RPMI7951 (cell line): ENCODE data around the gene LCE3C. TPM values are rescaled to one million over a fixed set of nuclear protein-coding genes. Genes with fewer than 3 reads are reported as not detected.
"Not testable (repeated sequence)": the region's sequence is repeated elsewhere in the genome, so short reads cannot be mapped to it uniquely, and the experiment has no call there.

ENCODE experiments used
- DNase-seq: peaks from one replicate; pipeline ENCODE4 v3.0.0-alpha.2; 2012; ENCODE audit warnings: low read depth
- total RNA-seq: library from RNA; depleted of rRNA; stranded (reverse); fragments of >200 nt; shearing (Covaris generic); gene quantifications from 2 replicates; pipeline ENCODE4 v1.2.3, GENCODE V29; 2014; rRNA removed

LCE3C gene, protein sequence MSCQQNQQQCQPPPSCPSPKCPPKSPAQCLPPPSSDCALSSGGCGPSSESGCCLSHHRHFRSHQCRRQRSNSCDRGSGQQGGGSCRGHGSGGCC
- not detected in 2 replicates for total RNA-seq

DNA sequence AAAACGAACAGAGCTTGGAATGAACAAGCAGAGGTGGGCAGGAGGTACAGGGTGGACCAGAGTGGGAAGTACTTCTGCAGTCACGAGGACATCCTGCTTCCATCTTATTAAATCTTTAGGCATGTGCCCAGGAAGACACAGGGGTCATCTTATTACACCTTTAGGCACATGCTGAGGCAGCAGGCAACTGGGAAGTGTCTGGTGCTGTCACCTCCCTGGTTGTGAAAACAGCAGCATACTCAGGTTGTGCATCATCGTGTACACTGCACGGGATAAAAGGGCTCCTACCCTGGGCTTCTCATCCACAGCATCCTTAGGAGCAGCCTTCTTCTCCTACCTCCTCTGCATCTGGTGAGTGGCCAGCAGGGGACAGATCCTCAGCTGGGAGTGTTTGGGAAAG lies at the start of gene LCE3C:
Gene LCE3C, plus strand, starts transcription at position 301 of the 400 bp plus-strand sequence. CDS start 498 bp downstream, outside the sequence.
- no peak for DNase-seq

DNA sequence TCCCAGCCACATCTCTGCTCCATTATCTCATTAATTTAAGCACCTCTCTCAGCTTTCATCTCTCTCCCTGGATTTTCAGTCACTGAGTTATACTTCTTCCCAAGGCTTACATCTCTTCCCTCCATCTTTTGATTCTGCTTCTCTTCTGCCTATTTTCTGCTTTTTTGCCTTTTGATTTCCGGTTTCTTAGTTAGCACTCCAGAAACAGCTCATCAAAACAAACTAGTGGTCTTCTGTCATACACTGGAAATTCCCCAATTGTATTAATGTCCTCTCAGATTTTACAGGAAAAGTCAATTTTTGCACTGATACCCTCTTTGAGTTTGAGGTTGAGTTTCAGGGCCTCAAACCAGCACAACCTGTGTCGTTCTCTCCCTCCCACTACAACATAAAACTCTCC lies 34.9 kb upstream of the LCE3C start:
- DNase-seq: no peak

DNA sequence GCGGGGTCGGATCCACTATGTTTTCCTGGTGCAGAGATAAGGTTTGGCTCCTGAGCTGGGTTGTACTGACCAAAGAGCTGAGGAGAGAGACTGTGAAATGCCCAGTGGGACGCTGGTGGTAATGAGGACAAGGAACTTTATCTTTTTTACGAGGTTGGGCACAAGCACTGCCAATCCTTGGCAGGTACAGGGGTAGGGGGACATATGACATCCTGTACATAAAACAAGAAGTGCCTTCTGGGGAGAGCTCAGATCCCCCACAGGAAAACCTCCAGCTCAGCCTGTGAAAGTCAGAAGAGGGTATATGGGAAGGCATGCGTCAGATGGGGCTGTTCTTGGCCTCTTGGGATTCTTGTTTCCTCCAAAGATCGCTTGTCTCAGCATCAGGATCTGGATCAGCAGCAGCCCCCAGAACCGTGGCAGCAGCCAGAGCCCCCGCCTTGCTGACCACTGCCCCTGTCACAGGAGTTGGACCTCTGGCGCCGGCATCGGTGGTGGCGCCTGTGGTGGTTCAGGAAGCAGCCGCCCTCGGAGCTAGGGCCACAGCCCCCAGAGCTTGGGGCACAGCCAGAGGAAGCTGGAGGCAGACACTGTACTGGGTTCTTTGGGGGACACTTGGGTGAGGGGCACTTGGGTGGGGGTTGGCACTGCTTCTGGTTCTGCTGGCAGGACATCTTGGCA lies 34.4 kb upstream of the LCE3C start:
- no peak for DNase-seq

DNA sequence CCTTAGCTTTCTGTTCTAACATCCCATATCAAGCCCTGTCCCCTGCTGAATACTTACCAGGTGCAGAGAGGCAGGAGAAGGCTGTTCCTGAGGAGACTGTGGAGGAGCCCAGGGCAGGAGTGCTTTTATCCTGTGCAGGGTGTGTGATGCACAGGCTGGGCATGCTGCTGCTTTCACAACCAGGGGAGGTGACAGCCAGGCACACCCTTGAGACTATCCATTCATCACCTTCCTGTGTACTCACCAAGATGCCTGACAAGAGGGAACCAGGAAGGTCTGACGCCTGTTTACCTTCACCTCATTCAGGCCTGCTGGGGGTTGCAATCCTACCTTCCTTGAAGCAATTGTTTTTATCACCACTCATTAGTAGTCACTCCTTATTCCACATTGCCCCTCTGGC lies 33.4 kb upstream of the LCE3C start, which contains the start of gene LCE3E:
Gene LCE3E, minus strand, starts transcription at position 100 of the 400 bp plus-strand sequence. CDS start 572 bp downstream, outside the sequence.
- DNase-seq: no peak

DNA sequence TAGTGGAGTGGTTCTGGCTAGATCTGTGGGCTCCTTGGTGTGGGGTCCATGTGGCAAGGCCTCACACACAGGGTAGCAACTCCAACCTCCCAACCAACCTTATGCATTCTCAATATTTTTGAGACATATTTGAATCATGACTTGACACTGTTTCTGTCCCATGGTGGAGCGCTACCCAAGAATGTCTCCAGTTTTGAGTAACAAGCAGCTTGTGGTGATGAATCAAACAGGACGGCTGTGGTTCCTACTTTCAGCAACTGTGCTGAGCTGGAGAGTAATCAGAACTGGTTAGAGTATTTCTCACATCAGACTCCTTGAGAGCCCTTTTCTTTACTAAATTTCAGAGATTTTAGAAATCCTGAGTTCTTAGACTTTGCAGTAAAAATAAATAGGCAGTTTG lies 22.9 kb upstream of the LCE3C start:
- DNase-seq: peak; percentile 2

DNA sequence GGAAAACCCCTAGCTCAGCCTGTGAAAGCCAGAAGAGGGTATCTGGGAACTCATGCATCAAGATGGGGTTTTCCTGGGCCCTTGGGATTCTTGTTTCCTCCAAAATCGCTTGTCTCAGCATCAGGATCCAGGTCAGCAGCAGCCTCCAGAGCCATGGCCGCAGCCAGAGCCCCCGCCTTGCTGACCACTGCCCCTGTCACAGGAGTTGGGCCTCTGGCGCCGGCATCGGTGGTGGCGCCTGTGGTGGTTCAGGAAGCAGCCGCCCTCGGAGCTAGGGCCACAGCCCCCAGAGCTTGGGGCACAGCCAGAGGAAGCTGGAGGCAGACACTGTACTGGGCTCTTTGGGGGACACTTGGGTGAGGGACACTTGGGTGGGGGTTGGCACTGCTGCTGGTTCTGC lies 20.5 kb upstream of the LCE3C start:
- not testable (repeated sequence) for DNase-seq

DNA sequence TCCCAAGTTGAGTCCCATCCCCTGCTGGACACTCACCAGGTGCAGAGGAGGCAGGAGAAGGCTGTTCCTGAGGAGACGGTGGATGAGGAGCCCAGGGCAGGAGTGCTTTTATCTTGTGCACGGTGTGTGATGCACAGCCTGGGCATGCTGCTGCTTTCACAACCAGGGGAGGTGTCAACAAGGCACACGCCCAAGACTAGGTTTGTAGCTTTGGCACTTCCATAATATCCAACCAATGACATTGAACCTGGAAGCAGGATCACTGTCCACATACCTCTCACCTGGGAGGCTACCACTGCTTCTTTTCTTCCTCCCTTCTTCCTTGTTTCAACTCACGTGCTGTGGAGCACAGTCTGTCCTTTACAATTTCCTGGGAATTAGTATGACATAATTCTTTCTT lies 19.6 kb upstream of the LCE3C start, which contains the start of gene LCE3D:
Gene LCE3D, minus strand, starts transcription at position 84 of the 400 bp plus-strand sequence. CDS start 580 bp downstream, outside the sequence.
- no peak for DNase-seq

DNA sequence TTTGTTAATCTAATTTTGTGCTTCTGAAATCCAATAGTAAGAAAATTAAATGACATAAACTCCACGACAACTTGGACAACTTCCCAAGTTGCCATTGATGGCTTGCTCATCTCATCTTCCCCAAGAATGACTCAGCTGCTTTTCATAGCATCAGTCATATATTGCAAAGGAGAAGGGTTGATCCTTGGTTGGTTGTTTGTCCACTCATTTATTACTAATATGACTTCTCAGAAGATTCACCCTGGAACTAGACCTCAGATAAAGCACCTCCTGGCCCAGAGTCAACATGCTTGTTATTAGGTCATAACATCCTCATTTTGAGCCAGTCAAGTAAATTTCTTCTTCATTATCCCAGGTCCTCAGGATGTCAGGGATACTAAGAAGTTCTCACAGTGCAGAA lies 17.4 kb upstream of the LCE3C start:
- peak; percentile 38 for DNase-seq

DNA sequence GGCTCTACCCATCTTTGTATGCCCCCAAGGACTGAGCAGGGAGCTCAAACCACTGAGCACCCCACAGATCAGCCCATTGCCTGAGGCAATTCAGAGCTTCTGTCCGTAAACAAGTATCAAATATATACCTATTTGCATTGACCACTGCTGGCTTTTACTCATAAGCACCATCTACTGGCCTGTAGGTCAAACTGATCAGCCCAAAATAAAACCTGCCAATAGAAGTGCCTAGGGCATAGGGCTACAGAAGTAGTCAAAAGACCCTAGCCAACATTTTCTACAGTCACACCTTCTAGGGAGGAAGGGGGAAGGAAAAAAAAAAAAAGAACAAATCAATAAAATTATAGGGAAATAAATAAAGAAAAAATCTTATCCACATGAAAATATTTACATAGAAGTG lies 14.4 kb upstream of the LCE3C start:
- peak; percentile 10 for DNase-seq

DNA sequence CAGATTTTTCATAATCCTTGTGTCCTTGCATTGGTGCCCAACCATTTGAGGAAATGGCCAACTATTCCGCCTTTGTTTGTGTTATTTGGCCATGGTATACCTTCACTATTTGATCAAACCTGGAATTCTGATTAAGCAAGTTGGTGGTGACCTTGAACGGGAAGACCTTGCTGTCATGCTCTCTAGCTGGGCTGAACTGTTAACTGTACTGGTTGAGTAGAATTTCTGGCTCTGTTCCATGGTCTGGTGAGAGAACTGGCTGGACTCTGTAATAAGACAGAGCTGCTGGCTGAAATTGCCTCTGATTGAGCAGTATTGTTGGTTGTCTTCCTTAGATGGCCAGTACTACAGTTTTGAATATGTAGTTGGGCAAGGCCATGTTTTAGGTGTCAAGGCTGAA lies 3.0 kb upstream of the LCE3C start:
- no peak for DNase-seq

DNA sequence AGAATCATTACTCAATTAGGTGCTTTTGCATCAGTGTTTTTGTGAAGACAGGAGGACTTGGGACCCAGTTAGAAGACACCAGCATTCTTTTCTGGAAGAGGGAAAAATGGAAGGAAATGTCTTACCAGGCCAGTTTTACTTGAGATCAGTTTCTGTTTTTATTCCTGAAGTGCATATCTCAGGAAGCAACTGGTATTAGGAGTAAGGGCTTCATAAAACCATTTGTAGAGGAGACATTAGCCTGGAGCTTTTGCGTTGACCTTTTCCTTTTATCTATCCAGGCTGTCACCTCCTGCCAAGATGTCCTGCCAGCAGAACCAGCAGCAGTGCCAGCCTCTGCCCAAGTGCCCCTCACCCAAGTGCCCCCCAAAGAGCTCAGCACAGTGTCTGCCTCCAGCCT lies 13.5 kb downstream of the LCE3C start, which contains the start of gene LCE3B:
Gene LCE3B, plus strand, starts transcription at position 301 of the 400 bp plus-strand sequence. Its CDS starts 0 bp downstream, at position 301.
- no peak for DNase-seq

DNA sequence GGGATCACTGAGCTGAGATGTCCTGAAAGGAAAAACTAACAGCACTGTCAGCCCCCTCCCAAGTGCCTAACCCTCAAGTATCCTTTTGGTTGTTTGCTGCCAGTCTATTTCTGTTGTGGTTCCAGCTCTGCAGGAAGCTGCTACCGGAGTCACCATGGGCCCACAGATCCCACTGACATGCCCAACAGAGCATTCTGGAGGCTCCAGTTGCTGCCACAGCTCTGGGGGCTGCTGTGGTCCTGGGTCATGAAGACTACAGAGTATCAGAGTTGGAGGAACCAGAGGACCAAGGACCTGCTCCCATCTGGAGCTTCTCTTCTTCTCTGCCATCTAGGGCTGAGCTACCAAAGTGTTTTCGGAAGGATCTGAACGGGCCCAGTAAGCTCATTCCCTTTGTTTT lies 22.0 kb downstream of the LCE3C start:
- DNase-seq: no peak

DNA sequence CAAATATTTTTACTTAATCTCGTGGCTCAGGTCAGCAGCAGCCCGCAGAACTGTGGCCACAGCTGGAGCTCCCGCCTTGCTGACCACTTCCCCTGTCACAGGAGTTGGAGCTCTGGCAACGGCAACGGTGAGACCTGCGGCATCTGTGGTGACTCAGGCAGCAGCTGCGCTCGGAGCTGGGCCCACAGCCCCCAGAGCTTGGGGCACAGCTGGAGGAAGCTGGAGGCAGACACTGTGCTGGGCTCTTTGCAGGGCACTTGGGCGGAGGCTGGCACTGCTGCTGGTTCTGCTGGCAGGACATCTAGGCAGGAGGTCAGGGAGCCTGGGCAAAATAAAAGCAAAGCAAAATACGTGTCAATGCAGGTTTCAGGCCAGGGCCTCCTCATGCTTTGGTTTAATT lies 22.8 kb downstream of the LCE3C start, which contains the start of gene LCE3A:
Gene LCE3A, minus strand, starts transcription at position 301 of the 400 bp plus-strand sequence. Its CDS starts 0 bp downstream, at position 301.
- peak; percentile 89 for DNase-seq

DNA sequence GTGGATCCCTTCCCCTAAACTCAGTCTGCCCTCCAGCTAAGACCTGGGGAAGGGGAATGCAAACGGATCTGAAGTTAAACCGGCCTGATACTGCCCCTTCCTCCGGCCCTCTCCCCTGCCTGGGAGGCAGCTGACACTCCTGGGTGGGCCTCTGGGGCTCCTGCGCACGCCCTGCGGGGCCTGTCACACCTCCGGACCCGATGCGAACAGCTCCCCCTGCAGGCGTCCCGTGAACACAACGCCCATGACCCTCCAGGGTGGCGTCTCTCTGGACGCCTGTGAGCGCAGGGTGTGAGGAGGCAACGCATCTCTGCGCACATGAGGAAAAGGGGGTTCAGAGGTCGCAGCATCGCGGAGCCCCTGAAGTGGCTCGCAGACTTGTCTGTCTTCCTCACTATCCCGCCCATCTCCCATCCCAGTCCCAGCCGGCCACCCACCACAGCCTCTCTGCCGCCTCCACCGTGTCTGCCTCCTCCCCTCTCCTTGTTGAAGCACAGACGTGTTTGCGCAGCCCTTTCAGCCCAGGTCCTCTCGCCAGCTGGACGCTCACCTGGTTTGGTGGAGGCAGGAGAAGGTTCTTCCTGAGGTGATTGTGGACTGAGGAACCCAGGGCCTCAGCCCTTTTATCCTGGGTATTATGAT lies 23.3 kb downstream of the LCE3C start:
- no peak for DNase-seq

DNA sequence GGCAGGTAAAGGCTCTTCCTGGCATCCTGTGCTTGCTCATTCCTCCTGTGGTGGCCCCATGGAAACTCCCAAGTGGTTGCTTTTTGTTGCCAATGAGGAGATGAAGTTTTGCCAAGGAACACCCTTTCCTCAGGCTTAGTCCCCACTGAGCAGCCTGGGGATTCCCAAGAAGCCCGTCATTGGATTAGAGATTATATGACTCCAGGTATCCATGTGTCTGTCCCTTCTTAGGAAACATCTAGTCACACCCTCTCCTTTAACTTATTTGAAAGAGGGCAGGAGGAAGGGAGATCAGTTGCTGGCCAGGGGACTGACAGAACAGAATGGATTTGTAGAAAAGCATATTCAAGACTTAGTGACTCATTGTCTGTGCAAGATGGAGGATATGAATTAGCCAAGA lies 26.7 kb downstream of the LCE3C start:
- no peak for DNase-seq

DNA sequence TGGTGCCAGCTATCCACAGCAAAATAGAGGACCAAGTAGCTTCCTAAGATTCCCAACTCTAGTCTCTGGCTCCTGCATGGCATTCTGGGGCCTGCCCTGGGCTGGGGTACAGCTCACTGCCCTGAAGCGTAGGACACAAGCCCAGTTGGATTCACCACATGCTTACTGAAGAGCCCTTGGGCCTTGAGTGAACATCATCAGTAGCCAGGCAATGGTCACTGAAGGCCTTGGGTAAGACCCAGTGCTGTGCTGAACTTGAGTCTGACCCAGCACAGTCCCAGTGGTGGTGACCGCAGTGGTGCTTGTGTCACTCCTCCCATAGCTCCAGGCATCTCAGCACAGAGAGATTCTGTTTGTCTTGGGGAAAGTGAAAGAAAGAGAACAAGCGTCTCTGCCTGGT lies 30.6 kb downstream of the LCE3C start:
- DNase-seq: peak; percentile 57

DNA sequence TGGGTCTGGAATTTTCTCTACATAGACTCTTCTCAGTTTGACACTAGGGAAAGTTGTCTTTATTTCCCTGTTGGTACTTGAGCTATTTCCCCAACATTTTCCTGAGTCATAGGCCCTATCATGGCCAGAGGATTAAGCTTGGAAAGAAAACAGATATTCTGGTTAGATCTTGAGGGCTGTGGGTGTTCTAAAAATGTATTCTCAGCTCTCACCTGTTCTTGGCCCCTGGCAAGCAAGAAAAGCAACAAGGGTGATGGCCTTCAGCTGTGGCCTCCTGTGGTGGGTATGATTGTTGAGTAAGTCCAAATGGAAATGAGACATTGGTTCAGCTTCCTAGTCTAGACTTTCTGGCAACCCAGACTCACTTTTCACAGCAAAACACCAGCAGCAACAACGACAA lies 40.3 kb downstream of the LCE3C start:
- no peak for DNase-seq

DNA sequence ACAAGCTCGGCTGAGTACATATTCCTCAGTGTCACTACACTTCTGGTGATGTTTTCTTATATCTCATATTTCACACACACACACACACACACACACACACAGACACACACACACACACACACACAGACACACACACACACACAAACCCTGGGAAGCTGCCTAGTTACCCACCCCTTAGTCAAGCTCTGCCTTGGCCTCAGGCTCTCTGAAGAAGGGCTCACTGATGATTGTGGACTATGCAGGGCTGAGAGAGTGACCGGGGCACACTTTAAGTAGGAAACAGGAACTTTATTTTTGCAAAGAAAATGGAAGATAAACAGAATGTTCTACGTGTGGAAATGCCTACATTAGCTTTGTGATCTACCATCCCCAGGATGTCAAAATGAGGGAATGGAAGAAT lies 43.9 kb downstream of the LCE3C start:
- DNase-seq: no peak

DNA sequence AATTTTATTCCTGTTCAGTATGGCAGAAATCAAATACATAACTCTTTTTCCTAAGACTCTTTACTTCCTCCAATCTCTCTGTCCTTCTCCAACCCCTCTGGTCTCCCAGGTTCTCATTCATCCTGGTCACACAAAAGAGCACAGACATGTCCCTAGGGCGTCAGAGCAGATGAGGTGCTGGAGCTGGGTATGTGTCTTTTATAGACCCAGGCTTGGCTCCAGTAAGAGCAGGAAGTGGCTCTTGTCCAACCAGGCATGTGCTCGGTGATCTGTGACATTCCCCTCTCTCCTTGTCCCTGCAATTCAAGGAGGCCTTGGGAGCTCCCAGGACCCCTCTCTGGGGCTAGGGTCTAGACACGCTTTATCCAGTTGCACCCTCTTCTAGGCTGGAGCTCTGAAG lies 45.1 kb downstream of the LCE3C start:
- no peak for DNase-seq

DNA sequence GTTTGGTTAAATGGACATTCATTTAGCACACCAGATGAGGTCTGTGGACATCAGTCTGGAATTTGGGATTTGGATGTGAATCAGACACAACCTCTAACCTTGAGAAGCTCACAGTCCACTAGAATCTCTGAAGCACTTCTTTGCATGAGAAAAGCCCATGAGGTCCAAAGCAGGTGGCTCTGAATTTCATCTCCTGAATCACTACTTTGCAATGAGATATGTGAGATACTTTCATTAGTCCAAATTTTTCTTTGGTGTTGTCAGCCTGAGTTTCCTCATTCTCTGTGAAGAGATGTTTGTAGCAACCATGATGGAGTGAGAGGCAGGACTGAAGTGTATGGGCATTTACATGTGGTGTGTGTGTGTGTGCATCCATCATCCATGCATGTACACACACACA lies 46.6 kb downstream of the LCE3C start:
- DNase-seq: no peak
